GM23338 (cell line): ENCODE measurements around the gene NPSR1. TPM values are rescaled to one million over a fixed set of nuclear protein-coding genes. Genes with fewer than 3 reads are reported as not detected.

Experiments
- polyA plus RNA-seq: library from polyadenylated mRNA; unstranded; fragments of >200 nt; fragmentation: Nextera tagmentation; extraction: Ambion mirVana; gene quantifications from 2 replicates; pipeline ENCODE4 v1.2.1, GENCODE V29; 2016
- small RNA-seq: library from RNA; depleted of rRNA; stranded (forward); fragments of <200 nt; gene quantifications from one replicate; pipeline ENCODE3, GENCODE V24; 2014; ENCODE audit warnings: low replicate concordance
- total RNA-seq: library from RNA; depleted of rRNA; stranded (reverse); fragments of >200 nt; shearing (Covaris generic); gene quantifications from 2 replicates; pipeline ENCODE4 v1.2.3, GENCODE V29; 2014

Gene NPSR1
- total and polyA plus RNA-seq, 2 experiments from 2014 or later, result not detected

Small RNAs within 50 kb of the gene (small RNA-seq; reads per million reads assigned to genes)
- gene RF00322 (not detected), gene RN7SL132P (not detected)
